GM12891 (cell line): ENCODE data around the gene CCDC169.

Source experiments
- POLR2A ChIP-seq: IDR thresholded peaks from 2 replicates; pipeline ENCODE4 v1.6.1; 2011; ENCODE audit warnings: low read depth, low read length, control low read depth
- POLR2AphosphoS5 ChIP-seq: IDR thresholded peaks from 2 replicates; pipeline ENCODE4 v1.6.1; 2011; ENCODE audit warnings: low read depth, low read length, control low read depth

DNA sequence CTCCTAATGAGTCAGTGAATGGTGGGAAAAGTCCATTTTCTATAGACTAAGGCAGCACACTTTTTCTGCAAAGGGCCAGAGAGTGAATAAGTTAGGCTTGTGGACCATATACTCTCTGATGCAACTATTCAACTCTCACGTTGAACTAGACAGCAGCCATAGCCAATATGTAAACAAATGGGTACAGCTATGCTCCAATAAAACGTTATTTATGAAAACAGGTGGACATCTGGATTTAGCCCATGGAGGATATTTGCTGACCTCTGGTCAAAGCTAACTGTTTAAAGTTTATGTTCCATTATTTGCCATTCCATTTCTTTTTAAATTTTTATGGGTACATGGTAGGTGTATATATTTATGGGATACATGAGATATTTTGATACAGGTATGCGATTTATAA, 4.7 kb upstream of the CCDC169 start:
- TF ChIP-seq POLR2A (no peak), POLR2AphosphoS5 (no peak)
